ENCODE data around the gene LCNL1.

The LCNL1 gene

GRCh38 chr9:136980669-136981478, 1.9 kb upstream of the LCNL1 start:
- Mint-ChIP-seq H3K27ac (no peak overlapping the region), H3K9me3 (no peaks in the 10 kb centered on the region), H3K4me3 (no peak overlapping the region), H3K27me3 (peaks cover 41 to 82% of the 10 kb centered on the region in 2 donors), H3K4me1 (peaks cover 0 to 7% of the 10 kb centered on the region in 2 donors), H3K36me3 (peaks cover 0 to 4% of the 10 kb centered on the region in 2 donors)
- ATAC-seq (replicated peaks) = no peak
- DNase-seq = no peak

- H3K4me3 Mint-ChIP-seq = no peak overlapping the region
- H3K9me3 Mint-ChIP-seq = no peaks in the 10 kb centered on the region
- ATAC-seq (replicated peaks) = no peak
- H3K4me1 Mint-ChIP-seq = peaks cover 0 to 5% of the 10 kb centered on the region in 2 donors
- no peak overlapping the region for H3K27ac Mint-ChIP-seq
- no peak for DNase-seq
- H3K36me3 Mint-ChIP-seq = peaks cover 0 to 4% of the 10 kb centered on the region in 2 donors
- H3K27me3 Mint-ChIP-seq = peaks cover 38 to 80% of the 10 kb centered on the region in 2 donors
These were observed 1.1 kb upstream of the LCNL1 start for GRCh38 chr9:136981588-136982231.

DNA sequence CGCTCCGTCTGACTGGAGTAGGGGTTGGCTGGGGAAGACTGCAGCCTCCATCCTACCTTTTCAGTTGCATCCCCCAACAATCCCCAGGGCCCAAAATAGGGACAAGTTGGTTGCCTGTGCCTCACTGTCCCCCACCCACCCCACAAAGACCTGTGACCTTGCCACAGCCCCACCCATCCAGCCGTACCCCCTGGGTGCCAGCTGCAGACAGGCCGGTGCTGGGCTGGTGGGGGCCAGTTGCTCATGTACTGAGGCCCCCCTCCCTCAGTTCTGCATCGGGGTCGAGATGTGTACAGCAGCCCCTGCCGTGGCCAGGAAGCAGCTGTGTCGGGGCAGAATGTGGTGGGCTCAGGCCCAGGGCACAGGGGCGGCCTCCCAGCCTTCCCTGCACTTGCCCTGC, 374 bp downstream of the LCNL1 start:
- Mint-ChIP-seq H3K9me3 (no peaks in the 10 kb centered on the region), H3K27me3 (peaks cover 41 to 81% of the 10 kb centered on the region in 2 donors), H3K4me1 (peaks cover 0 to 4% of the 10 kb centered on the region in 2 donors), H3K36me3 (peaks cover 0 to 4% of the 10 kb centered on the region in 2 donors), H3K27ac (no peak overlapping the region), H3K4me3 (no peak overlapping the region)
- ATAC-seq (replicated peaks) = no peak
- DNase-seq = no peak

DNA sequence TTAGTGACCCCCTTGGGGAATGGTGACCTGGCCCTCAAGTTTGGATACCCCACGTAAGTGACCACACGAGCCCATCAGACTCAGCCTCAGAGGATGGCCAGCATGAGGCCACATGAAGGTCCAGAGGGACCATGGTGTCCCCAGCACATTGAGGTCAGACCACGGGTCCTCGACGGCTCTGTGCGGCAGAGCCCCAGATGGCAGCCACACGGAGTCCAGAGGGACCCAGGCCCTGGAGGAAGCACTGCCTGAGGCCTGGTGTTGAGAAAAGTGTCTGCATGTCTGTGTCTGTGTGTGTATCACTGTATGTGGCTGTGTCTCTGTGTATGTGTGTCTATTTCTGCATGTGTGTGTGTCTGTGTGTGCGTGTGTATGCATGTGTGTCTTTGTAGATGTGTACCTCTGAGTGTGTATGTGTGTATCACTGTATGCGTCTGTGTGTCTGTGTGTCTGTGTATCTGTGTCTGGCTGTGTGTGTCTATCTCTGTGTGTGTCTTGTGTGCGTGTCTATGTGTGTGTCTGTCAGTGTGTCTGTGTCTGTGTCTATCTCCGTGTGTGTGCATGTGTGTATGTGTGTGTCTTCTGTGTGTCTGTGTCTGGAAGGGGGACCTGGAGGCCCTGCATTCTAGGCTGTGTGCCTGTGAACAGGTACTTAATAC, 992 bp downstream of the LCNL1 start:
- ATAC-seq (replicated peaks) = no peak
- Mint-ChIP-seq H3K9me3 (no peaks in the 10 kb centered on the region), H3K27ac (no peak overlapping the region), H3K36me3 (peaks cover 0 to 4% of the 10 kb centered on the region in 2 donors), H3K27me3 (peaks cover 41 to 85% of the 10 kb centered on the region in 2 donors), H3K4me3 (no peak overlapping the region), H3K4me1 (peaks cover 0 to 4% of the 10 kb centered on the region in 2 donors)
- no peak for DNase-seq

DNA sequence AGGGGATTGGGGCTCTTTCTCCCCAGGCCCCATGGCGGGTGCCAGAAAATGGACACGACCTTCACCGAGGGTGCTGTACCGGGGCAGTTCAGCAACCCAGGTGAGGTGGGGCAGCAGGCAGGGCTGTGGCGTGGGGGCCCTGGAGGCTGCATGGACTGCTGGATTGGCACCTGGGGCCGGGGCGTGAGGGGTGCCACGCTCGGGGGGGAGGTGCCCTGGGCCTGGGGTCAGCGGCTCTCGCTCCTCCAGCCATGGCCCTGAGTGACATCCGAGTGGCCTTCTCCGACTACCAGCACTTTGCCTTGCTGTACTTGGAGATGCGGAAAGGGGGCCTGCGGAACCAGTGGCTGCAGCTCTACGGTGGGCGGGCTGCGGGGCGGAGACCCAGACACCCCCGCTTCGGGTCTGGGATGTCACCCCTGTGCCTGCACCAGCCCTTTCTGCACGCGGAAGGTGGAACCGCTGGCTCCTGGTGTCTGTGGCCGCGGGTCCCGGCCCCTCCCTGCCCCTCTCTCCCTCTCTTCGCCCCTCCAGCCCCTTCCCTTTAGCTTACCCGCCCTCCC, 1.8 kb downstream of the LCNL1 start:
- no peak overlapping the region for H3K4me3 Mint-ChIP-seq
- peaks cover 41 to 90% of the 10 kb centered on the region in 2 donors for H3K27me3 Mint-ChIP-seq
- peaks cover 0 to 4% of the 10 kb centered on the region in 2 donors for H3K4me1 Mint-ChIP-seq
- no peak for DNase-seq
- no peak overlapping the region for H3K27ac Mint-ChIP-seq
- no peaks in the 10 kb centered on the region for H3K9me3 Mint-ChIP-seq
- peaks cover 0 to 4% of the 10 kb centered on the region in 2 donors for H3K36me3 Mint-ChIP-seq
- no peak for ATAC-seq (replicated peaks)

DNA sequence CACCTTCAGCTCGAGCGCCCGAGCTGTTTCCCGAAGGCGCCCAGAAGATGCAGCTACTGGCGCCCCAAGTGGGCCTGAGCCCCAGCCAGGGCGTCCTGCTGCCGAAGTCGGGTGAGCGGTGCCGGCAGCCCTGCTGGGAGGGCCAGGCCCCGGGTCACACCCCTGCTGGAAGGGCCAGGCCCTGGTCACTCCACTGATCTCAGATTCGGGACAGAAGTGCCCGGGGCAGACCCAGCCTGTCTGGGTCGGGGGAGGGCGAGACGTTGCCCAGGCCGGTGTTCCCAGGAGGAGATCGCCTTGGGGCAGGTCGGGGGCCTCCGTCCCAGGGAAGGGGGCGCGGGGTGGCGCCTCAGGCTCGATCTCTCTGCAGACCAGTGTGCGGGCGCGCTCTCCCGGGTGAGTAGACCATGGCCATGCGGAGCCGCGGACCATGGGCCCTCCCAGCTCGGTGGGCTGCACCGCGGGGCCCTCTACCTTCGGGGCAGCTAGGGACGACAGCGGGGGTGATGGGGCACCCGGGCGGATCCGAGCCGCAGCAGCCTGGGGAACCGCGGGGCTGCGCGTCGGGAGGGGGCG, 2.3 kb downstream of the LCNL1 start:
- H3K4me1 Mint-ChIP-seq = peaks cover 4 to 6% of the 10 kb centered on the region in 2 donors
- ATAC-seq (replicated peaks) (peak in 1 of 2 donors; percentile 24), DNase-seq (no peak)
- no peak overlapping the region for H3K27ac Mint-ChIP-seq
- H3K36me3 Mint-ChIP-seq = peaks cover 0 to 4% of the 10 kb centered on the region in 2 donors
- no peaks in the 10 kb centered on the region for H3K9me3 Mint-ChIP-seq
- H3K27me3 Mint-ChIP-seq = peaks cover 46 to 90% of the 10 kb centered on the region in 2 donors
- no peak overlapping the region for H3K4me3 Mint-ChIP-seq

GRCh38 chr9:136985853-136986252, 3.1 kb downstream of the LCNL1 start:
- ATAC-seq (replicated peaks) (no peak), DNase-seq (no peak)
- peaks cover 0 to 4% of the 10 kb centered on the region in 2 donors for H3K36me3 Mint-ChIP-seq
- no peak overlapping the region for H3K27ac Mint-ChIP-seq
- H3K27me3 Mint-ChIP-seq = peaks cover 43 to 90% of the 10 kb centered on the region in 2 donors
- H3K9me3 Mint-ChIP-seq = no peaks in the 10 kb centered on the region
- H3K4me1 Mint-ChIP-seq = peaks cover 4 to 6% of the 10 kb centered on the region in 2 donors
- no peak overlapping the region for H3K4me3 Mint-ChIP-seq

DNA sequence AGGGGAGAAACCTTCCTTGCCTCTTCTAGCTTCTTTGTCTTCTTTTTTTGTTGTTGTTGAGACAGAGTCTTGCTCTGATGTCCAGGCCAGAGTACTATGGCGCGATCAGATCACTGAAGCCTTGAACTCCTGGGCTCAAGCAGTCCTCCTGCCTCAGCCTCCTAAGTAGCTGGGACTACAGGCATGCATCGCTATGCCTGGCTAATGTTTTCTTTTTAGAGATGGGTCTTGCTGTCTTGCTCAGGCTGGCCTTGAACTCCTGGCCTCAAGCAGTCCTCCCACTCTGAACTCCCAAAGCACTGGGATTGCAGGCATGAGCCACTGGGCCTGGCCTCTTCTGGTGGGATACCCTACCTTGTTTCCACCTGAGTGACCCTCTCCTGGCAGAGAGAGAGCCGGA, 6.1 kb downstream of the LCNL1 start:
- Mint-ChIP-seq H3K4me3 (no peak overlapping the region), H3K36me3 (peaks cover 7 to 12% of the 10 kb centered on the region in 2 donors), H3K9me3 (no peaks in the 10 kb centered on the region), H3K27me3 (peaks cover 26 to 61% of the 10 kb centered on the region in 2 donors), H3K4me1 (peaks cover 8 to 27% of the 10 kb centered on the region in 2 donors), H3K27ac (no peak overlapping the region)
- ATAC-seq (replicated peaks) (no peak), DNase-seq (no peak)

DNA sequence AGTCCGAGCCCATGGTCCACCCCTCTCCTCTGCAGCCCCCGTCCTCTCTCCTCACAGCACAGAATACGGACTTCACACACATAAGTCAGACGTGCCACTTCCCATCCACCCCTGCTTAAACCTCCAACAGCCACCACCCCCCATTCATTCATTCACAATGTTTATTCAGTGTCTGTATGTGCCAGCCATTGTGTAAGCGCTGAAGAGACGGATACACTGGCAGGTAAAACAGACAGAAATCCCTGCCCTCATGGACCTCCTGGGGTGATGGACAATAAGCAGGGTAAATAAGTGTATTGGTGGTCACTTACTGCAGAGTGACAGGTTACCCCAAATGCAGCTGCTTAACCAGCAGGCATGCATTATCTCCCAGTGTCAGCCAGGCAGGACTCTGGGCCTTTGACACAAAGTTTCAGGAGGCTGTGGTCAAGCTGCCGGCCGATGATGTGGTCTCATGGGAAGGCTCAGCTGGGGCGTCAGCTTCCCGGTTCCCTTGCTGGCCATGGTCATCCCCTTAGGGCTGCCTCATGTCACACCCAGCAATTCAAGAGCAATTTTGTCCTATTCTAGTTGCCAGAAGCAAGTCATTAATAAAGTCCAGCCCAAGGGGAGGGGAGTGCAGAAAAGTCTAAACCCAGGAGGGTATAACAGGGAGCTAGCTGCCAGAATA, 7.6 kb downstream of the LCNL1 start:
- no peak for ATAC-seq (replicated peaks)
- no peak for DNase-seq
- H3K36me3 Mint-ChIP-seq = peaks cover 12 to 15% of the 10 kb centered on the region in 2 donors
- peaks cover 22 to 46% of the 10 kb centered on the region in 2 donors for H3K27me3 Mint-ChIP-seq
- no peaks in the 10 kb centered on the region for H3K9me3 Mint-ChIP-seq
- H3K4me1 Mint-ChIP-seq = peaks cover 7 to 30% of the 10 kb centered on the region in 2 donors
- H3K27ac Mint-ChIP-seq = peak overlapping the region; percentile 5
- peak overlapping the region; percentile 8 to 38 for H3K4me3 Mint-ChIP-seq

DNA sequence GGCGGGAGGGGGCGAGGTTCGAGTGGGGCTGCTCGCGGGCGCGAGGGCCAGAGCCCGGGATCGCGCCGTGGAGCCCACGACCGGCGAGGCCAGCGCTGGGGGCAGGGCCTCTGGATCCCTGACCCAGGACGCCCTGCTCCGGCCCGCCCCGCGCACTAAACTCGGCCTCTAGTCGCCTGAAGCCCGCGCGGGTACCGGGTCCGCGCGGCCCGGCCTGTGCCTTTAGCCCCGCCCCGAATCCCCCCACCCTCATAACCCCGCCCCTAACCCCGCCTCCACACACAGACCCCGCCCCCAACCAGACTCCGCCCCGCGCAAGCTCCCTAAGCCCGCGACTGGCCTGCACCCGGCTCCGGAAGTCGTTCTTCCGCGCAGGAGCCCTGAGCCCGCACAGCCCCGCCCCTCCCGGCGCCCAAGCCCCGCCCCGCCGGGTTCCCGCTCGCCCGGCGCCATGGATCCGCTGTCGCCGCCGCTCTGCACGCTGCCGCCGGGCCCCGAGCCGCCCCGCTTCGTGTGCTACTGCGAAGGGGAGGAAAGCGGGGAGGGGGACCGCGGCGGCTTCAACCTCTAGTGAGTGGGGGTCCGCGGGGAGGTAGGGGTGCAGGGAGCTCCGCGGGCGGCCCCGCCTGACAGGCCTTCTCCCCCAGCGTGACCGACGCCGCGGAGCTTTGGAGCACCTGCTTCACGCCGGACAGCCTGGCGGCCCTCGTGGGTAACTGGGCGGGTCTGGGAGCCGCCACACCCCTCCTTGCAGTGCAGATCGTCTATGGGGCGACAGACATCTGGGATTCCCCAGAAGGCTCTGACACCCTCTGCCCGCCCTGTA, 9.4 kb downstream of the LCNL1 start, which contains the start of gene PAXX:
Gene PAXX (plus strand): TSS at position 430 of the 826 bp plus-strand sequence. CDS start 22 bp downstream, at position 452.
- H3K4me3 Mint-ChIP-seq = peak within 1 kb of the TSS; percentile 89 to 96
- DNase-seq = peak; percentile 91
- H3K36me3 Mint-ChIP-seq = peaks cover 12 to 18% of the 10 kb centered on the region in 2 donors
- ATAC-seq (replicated peaks) = peak; percentile 88 to 92
- H3K4me1 Mint-ChIP-seq = peaks cover 16 to 44% of the 10 kb centered on the region in 2 donors
- no peaks in the 10 kb centered on the region for H3K9me3 Mint-ChIP-seq
- H3K27me3 Mint-ChIP-seq = peaks cover 15 to 44% of the 10 kb centered on the region in 2 donors
- H3K27ac Mint-ChIP-seq = peak within 1 kb of the TSS; percentile 95

DNA sequence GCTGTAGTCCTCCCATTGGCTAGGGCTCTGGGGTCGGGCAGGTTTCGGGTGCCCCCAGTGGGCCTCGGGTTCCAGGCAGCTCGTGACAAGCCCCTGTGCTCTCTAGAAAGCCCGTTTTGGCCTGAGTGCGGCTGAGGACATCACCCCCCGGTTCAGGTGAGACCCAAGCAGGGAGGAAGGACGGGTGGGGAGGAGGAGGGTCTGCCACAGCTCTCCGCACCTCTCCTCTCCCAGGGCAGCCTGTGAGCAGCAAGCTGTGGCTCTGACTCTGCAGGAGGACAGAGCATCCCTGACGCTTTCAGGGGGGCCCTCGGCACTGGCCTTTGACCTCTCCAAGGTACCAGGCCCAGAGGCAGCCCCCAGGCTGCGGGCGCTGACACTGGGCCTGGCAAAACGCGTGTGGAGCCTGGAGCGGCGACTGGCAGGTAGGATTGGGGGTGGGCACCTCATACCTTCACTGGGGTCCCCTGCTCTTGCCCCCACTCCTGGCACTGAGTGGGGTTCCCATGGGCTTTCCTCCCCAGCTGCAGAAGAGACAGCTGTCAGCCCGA, 10.1 kb downstream of the LCNL1 start:
- Mint-ChIP-seq H3K4me3 (peak overlapping the region; percentile 89 to 96), H3K27ac (peak overlapping the region; percentile 95), H3K4me1 (peaks cover 20 to 51% of the 10 kb centered on the region in 2 donors), H3K36me3 (peaks cover 12 to 18% of the 10 kb centered on the region in 2 donors), H3K9me3 (no peaks in the 10 kb centered on the region), H3K27me3 (peaks cover 9 to 44% of the 10 kb centered on the region in 2 donors)
- DNase-seq = no peak
- ATAC-seq (replicated peaks) = no peak

- peaks cover 8 to 38% of the 10 kb centered on the region in 2 donors for H3K27me3 Mint-ChIP-seq
- H3K36me3 Mint-ChIP-seq = peaks cover 12 to 18% of the 10 kb centered on the region in 2 donors
- no peaks in the 10 kb centered on the region for H3K9me3 Mint-ChIP-seq
- DNase-seq (no peak), ATAC-seq (replicated peaks) (no peak)
- H3K27ac Mint-ChIP-seq = no peak overlapping the region
- H3K4me3 Mint-ChIP-seq = no peak overlapping the region
- H3K4me1 Mint-ChIP-seq = peaks cover 28 to 62% of the 10 kb centered on the region in 2 donors
These were observed 11.5 kb downstream of the LCNL1 start for GRCh38 chr9:136994180-136994887.
